D721Med (cell line): ENCODE measurements around the gene U2SURP.

Source experiments
- DNase-seq: peaks from one replicate; pipeline ENCODE4 v3.0.0; 2011; ENCODE audit warnings: low spot score; ENCODE audit not compliant: insufficient read length
- FAIRE-seq: peaks from 2 replicates; lab custom pipeline; 2011; peaks lifted over from hg19 to GRCh38; lab: Jason Lieb, UNC
- TF ChIP-seq, protein P1 (sequence below): IDR thresholded peaks from 2 replicates; pipeline ENCODE4 v1.5.1; 2012; ENCODE audit warnings: mild to moderate bottlenecking, control low read depth; ENCODE audit not compliant: insufficient read depth; ENCODE audit errors: missing control alignments

The U2SURP gene

DNA sequence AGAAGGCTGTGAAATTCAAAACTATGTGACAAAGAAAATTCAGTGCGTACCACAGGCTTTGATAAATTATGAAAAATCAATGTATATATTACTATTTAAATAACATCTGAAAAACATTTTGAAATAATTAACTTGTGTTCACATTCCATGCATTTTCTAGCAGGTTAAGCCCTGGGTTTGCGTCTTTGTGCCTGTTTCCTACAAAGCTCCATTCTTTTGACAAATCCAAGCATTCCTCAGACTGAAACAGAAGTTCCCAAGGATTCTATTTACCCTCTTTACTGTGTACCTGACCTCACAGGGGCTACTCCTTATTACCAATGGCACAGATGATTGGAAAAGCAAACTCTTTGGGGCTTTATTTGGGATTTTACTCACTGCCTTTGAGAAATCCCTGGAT, 39.8 kb upstream of the U2SURP start:
- TF ChIP-seq, protein P1, sequence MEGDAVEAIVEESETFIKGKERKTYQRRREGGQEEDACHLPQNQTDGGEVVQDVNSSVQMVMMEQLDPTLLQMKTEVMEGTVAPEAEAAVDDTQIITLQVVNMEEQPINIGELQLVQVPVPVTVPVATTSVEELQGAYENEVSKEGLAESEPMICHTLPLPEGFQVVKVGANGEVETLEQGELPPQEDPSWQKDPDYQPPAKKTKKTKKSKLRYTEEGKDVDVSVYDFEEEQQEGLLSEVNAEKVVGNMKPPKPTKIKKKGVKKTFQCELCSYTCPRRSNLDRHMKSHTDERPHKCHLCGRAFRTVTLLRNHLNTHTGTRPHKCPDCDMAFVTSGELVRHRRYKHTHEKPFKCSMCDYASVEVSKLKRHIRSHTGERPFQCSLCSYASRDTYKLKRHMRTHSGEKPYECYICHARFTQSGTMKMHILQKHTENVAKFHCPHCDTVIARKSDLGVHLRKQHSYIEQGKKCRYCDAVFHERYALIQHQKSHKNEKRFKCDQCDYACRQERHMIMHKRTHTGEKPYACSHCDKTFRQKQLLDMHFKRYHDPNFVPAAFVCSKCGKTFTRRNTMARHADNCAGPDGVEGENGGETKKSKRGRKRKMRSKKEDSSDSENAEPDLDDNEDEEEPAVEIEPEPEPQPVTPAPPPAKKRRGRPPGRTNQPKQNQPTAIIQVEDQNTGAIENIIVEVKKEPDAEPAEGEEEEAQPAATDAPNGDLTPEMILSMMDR = no peak
- FAIRE-seq (no peak), DNase-seq (no peak)

- FAIRE-seq = no peak
- no peak for DNase-seq
- TF ChIP-seq, protein P1 = no peak
Observed at GRCh38 chr3:142962175-142962519, 39.2 kb upstream of the U2SURP start.

GRCh38 chr3:142962520-142963233, 38.7 kb upstream of the U2SURP start:
- no peak for FAIRE-seq

GRCh38 chr3:142963234-142963515, 38.2 kb upstream of the U2SURP start:
- TF ChIP-seq, protein P1 = no peak
- FAIRE-seq = no peak

More at GRCh38 chr3:142962520-142963233, 38.7 kb upstream of the U2SURP start:
- DNase-seq = no peak
- TF ChIP-seq, protein P1 = no peak

GRCh38 chr3:142963516-142964448, 37.6 kb upstream of the U2SURP start, which contains the start of gene PAQR9:
PAQR9 (minus strand) TSS chr3:142963674; CDS start chr3:142963336, 338 bp downstream.
- DNase-seq (no peak), FAIRE-seq (no peak)
- TF ChIP-seq, protein P1 = no peak

More at GRCh38 chr3:142963234-142963515, 38.2 kb upstream of the U2SURP start:
- DNase-seq = no peak

DNA sequence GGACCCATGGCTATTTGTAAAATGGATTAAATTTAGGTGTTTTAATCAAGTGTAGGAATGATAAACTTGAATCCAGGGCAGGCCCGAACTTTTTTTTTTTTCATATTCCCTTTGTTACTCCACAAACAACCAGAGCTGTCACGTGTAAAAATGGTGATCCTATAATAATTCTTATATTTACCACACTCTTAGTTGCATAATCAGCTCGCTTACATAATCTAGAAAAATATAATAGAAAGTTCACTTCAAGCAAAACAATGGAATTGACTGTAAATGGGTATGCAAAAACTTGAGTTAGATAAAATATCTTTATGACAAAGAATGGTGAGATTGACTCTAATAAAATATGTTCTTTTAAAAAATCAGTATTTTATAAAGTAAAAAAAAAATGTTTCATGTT, 35.8 kb upstream of the U2SURP start:
- DNase-seq (no peak), FAIRE-seq (no peak)
- TF ChIP-seq, protein P1 = no peak

DNA sequence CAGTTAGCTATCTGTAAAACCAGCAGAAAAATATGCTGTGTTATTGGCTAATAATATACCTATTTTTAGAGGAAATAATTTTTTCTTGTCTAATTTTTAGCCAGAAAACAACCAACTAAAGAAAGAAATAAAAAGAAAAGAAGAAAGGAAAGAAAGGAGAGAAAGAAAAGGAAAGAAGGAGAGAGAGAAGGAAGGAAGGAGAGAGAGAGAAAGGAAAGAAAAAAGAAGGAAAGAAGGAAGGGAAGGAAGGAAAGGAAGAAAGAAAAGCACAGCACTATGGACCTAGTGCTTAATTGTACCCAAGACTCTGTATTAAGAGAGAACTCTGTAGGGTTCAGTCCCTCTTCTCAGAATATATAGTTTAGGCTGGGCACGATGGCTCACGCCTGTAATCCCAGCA, 34.6 kb upstream of the U2SURP start:
- no peak for DNase-seq
- TF ChIP-seq, protein P1 = no peak
- FAIRE-seq = no peak
